ENCODE measurements around the gene OSMR. TPM values are rescaled to one million over a fixed set of nuclear protein-coding genes. Genes with fewer than 3 reads are reported as not detected.

Gene OSMR
- total RNA-seq, 3 donors from 2014 or later (not counting 1 experiment from before 2014, with no cell fraction given): not detected

GRCh38 chr5:38827525-38827924, 18.3 kb upstream of the OSMR start:
- H3K27me3 ChIP-seq (ENCODE audit: control insufficient read depth, insufficient read depth, low read length): no peaks in the 10 kb centered on the region
- H3K36me3 ChIP-seq (ENCODE audit: control insufficient read depth, insufficient read depth, low read length): no peaks in the 10 kb centered on the region
- H3K27ac ChIP-seq (ENCODE audit: low read length): no peak overlapping the region
- Mint-ChIP-seq H3K4me3 (no peak overlapping the region), H3K4me1 (no peaks in the 10 kb centered on the region), H3K27me3 (ENCODE audit: low read depth in 2 of 2) (peaks cover 6 to 7% of the 10 kb centered on the region in 2 donors), H3K27ac (no peak overlapping the region), H3K36me3 (no peaks in the 10 kb centered on the region), H3K9me3 (peaks cover 0 to 3% of the 10 kb centered on the region in 2 donors)
- no peaks in the 10 kb centered on the region for H3K9me3 ChIP-seq (ENCODE audit: control insufficient read depth, insufficient read depth, low read length)
- no peak for ATAC-seq
- WGBS (ENCODE audit: insufficient coverage): 45% methylated on average over 3 of the region's 4 CpGs
- DNase-seq: no peak
- intact Hi-C loops (cut with micrococcal nuclease): no loop called here
- H3K4me1 ChIP-seq (ENCODE audit: control insufficient read depth, insufficient read depth, low read length): no peaks in the 10 kb centered on the region
- no peak overlapping the region for H3K4me3 ChIP-seq (ENCODE audit: low read length)
- no peak for TF ChIP-seq CTCF (IDR thresholded peaks at IDR 0.05)

- intact Hi-C loops (cut with micrococcal nuclease): no loop called here
- Histone ChIP-seq H3K36me3 (ENCODE audit: control insufficient read depth, insufficient read depth, low read length) (no peaks in the 10 kb centered on the region), H3K4me3 (ENCODE audit: low read length) (no peak overlapping the region), H3K4me1 (ENCODE audit: control insufficient read depth, insufficient read depth, low read length) (no peaks in the 10 kb centered on the region), H3K27me3 (ENCODE audit: control insufficient read depth, insufficient read depth, low read length) (no peaks in the 10 kb centered on the region), H3K27ac (ENCODE audit: low read length) (no peak overlapping the region), H3K9me3 (ENCODE audit: control insufficient read depth, insufficient read depth, low read length) (no peaks in the 10 kb centered on the region)
- no peak overlapping the region for H3K4me3 Mint-ChIP-seq
- no peak for TF ChIP-seq CTCF (IDR thresholded peaks at IDR 0.05)
- H3K9me3 Mint-ChIP-seq: peaks cover 0 to 3% of the 10 kb centered on the region in 2 donors
- DNase-seq (no peak), ATAC-seq (no peak)
- H3K4me1 Mint-ChIP-seq: no peaks in the 10 kb centered on the region
- H3K27ac Mint-ChIP-seq: no peak overlapping the region
- WGBS (ENCODE audit: insufficient coverage): 71% methylated on average over 3 of the region's 3 CpGs
- H3K27me3 Mint-ChIP-seq (ENCODE audit: low read depth in 2 of 2): peaks cover 10% of the 10 kb centered on the region in 2 donors
- no peaks in the 10 kb centered on the region for H3K36me3 Mint-ChIP-seq
Observed at GRCh38 chr5:38830521-38831051, 15.2 kb upstream of the OSMR start.

GRCh38 chr5:38831117-38831516, 14.7 kb upstream of the OSMR start:
- Mint-ChIP-seq H3K27me3 (ENCODE audit: low read depth in 2 of 2) (peaks cover 13 to 16% of the 10 kb centered on the region in 2 donors), H3K4me1 (no peaks in the 10 kb centered on the region), H3K27ac (no peak overlapping the region), H3K4me3 (no peak overlapping the region), H3K36me3 (no peaks in the 10 kb centered on the region), H3K9me3 (peaks cover 0 to 3% of the 10 kb centered on the region in 2 donors)
- intact Hi-C loops (cut with micrococcal nuclease): no loop called here
- WGBS (ENCODE audit: insufficient coverage): 85% methylated on average over 5 of the region's 5 CpGs
- ATAC-seq: no peak
- Histone ChIP-seq H3K36me3 (ENCODE audit: control insufficient read depth, insufficient read depth, low read length) (no peaks in the 10 kb centered on the region), H3K4me3 (ENCODE audit: low read length) (no peak overlapping the region), H3K27me3 (ENCODE audit: control insufficient read depth, insufficient read depth, low read length) (no peaks in the 10 kb centered on the region), H3K4me1 (ENCODE audit: control insufficient read depth, insufficient read depth, low read length) (no peaks in the 10 kb centered on the region), H3K9me3 (ENCODE audit: control insufficient read depth, insufficient read depth, low read length) (no peaks in the 10 kb centered on the region), H3K27ac (ENCODE audit: low read length) (no peak overlapping the region)
- TF ChIP-seq CTCF (IDR thresholded peaks at IDR 0.05): no peak
- no peak for DNase-seq

GRCh38 chr5:38831909-38832308, 13.9 kb upstream of the OSMR start:
- Histone ChIP-seq H3K27me3 (ENCODE audit: control insufficient read depth, insufficient read depth, low read length) (no peaks in the 10 kb centered on the region), H3K4me1 (ENCODE audit: control insufficient read depth, insufficient read depth, low read length) (no peaks in the 10 kb centered on the region), H3K4me3 (ENCODE audit: low read length) (no peak overlapping the region), H3K9me3 (ENCODE audit: control insufficient read depth, insufficient read depth, low read length) (no peaks in the 10 kb centered on the region), H3K36me3 (ENCODE audit: control insufficient read depth, insufficient read depth, low read length) (no peaks in the 10 kb centered on the region), H3K27ac (ENCODE audit: low read length) (no peak overlapping the region)
- intact Hi-C loops (cut with micrococcal nuclease): no loop called here
- Mint-ChIP-seq H3K4me3 (peak overlapping the region; percentile 10), H3K36me3 (no peaks in the 10 kb centered on the region), H3K4me1 (no peaks in the 10 kb centered on the region), H3K27me3 (ENCODE audit: low read depth in 2 of 2) (peaks cover 13 to 14% of the 10 kb centered on the region in 2 donors), H3K27ac (no peak overlapping the region), H3K9me3 (peaks cover 0 to 3% of the 10 kb centered on the region in 2 donors)
- DNase-seq: peak in 1 of 2 donors; percentile 16
- no peak for TF ChIP-seq CTCF (IDR thresholded peaks at IDR 0.05)
- ATAC-seq: no peak
- WGBS (ENCODE audit: insufficient coverage): 62% methylated on average over 2 of the region's 3 CpGs

Data from natural killer cell (primary cell).